Panc1 (cell line): ENCODE measurements around the gene EGFR. TPM values are rescaled to one million over a fixed set of nuclear protein-coding genes. Genes with fewer than 3 reads are reported as not detected.
A peak's percentile ranks its signal among the peaks of the same experiment; 100 is the strongest.

Source experiments
- ATAC-seq: fragments of 200-7000 bp; cut with Tn5 transposase; 2 replicates; pipeline ENCODE4 v1.9.1; 2020; ENCODE audit warnings: mild to moderate bottlenecking, moderate library complexity
- BruUV-seq: library from RNA; stranded (reverse); fragments of 400-500 nt; replicated peaks from 2 replicates; lab custom pipeline; 2021; lab: Mats Ljungman, UMichigan
- CTCF ChIA-PET: fragments of 300-600 bp; sonication (Branson Sonifier 250); formaldehyde crosslinking; loops from one replicate; lab custom pipeline; 2022; ENCODE audit warnings: antibody characterized with exemption; lab: Charles Lee
- POLR2A ChIA-PET: fragments of 300-600 bp; sonication (Branson Sonifier 250); formaldehyde crosslinking; loops from one replicate; lab custom pipeline; 2022; ENCODE audit warnings: antibody characterized with exemption; lab: Charles Lee
- DNase-seq: peaks from one replicate; pipeline ENCODE4 v3.0.0-alpha.2; 2010; ENCODE audit warnings: low read depth, low spot score
- H3K27ac ChIP-seq: 2 replicates; pipeline ENCODE4 v1.5.1; 2011; ENCODE audit warnings: mild to moderate bottlenecking, low read length, inconsistent platforms
- H3K27me3 ChIP-seq: fragments of 200-500 bp; sonication (Bioruptor generic); 2 replicates; pipeline ENCODE4 v1.6.0; 2014; ENCODE audit warnings: low read length, inconsistent platforms; ENCODE audit not compliant: control insufficient read depth, insufficient read depth
- H3K36me3 ChIP-seq: fragments of 200-500 bp; sonication (Bioruptor generic); 2 replicates; pipeline ENCODE4 v1.5.1; 2014; ENCODE audit warnings: inconsistent platforms, mild to moderate bottlenecking, low read length, moderate library complexity; ENCODE audit not compliant: control insufficient read depth, insufficient read depth
- H3K4me1 ChIP-seq: 2 replicates; pipeline ENCODE4 v1.5.1; 2011; ENCODE audit warnings: inconsistent platforms, mild to moderate bottlenecking, low read length, moderate library complexity; ENCODE audit not compliant: control insufficient read depth, insufficient read depth
- H3K4me3 ChIP-seq, 2 experiments: 2 replicates each; pipeline ENCODE4 v1.5.1; 2011 to 2012; ENCODE audit warnings: low read depth in 2 of 2, low read length in 2 of 2, mild to moderate bottlenecking in 2 of 2, inconsistent platforms in 1 of 2, moderate library complexity in 1 of 2
- H3K9me3 ChIP-seq: fragments of 200-500 bp; sonication (Bioruptor generic); 2 replicates; pipeline ENCODE4 v1.5.1; 2014; ENCODE audit warnings: low read depth, mild to moderate bottlenecking, inconsistent platforms, low read length, moderate library complexity; ENCODE audit not compliant: control insufficient read depth, insufficient read depth
- POLR2AphosphoS5 ChIP-seq: IDR thresholded peaks from 2 replicates; pipeline ENCODE4 v1.6.1; 2012; ENCODE audit warnings: mild to moderate bottlenecking, low read depth, low read length, moderate library complexity
- REST ChIP-seq, 2 experiments: IDR thresholded peaks; 2 replicates each; pipeline ENCODE4 v1.6.1; 2011 to 2012; ENCODE audit warnings: low read depth in 2 of 2, control low read depth in 1 of 2, low read length in 1 of 2, mild to moderate bottlenecking in 1 of 2, moderate library complexity in 1 of 2; ENCODE audit not compliant: insufficient read depth in 1 of 2
- SIN3A ChIP-seq: IDR thresholded peaks from 2 replicates; pipeline ENCODE4 v1.6.1; 2012; ENCODE audit warnings: low read depth, mild to moderate bottlenecking, low read length, moderate library complexity, borderline replicate concordance; ENCODE audit not compliant: insufficient read depth
- TCF7L2 ChIP-seq: IDR thresholded peaks from 2 replicates; pipeline ENCODE4 v1.6.1; 2011; ENCODE audit warnings: mild to moderate bottlenecking, low read depth, low read length, inconsistent platforms
- in situ Hi-C: cut with HindIII; loops from 2 replicates; pipeline ENCODE4 v1.10.0; 2016; ENCODE audit warnings: low sequenced_read_pairs, low pct_unique_long_range_greater_than_20kb
- intact Hi-C: fragments of 100-400 bp; cut with micrococcal nuclease; formaldehyde crosslinking; loops from one replicate; pipeline ENCODE4 v1.10.0; 2022; ENCODE audit not compliant: unreplicated experiment
- total RNA-seq: library from RNA; stranded (reverse); gene quantifications from one replicate; pipeline ENCODE4 v1.2.1, GENCODE V29; 2021; ENCODE audit not compliant: unreplicated experiment
- TF ChIP-seq, protein P1 (sequence below): fragments of 450-650 bp; IDR thresholded peaks from 2 replicates; pipeline ENCODE4 v1.5.1; 2017; ENCODE audit warnings: mild to moderate bottlenecking

EGFR gene
- total RNA-seq, 1 experiment from 2014 or later = 156 TPM

DNA sequence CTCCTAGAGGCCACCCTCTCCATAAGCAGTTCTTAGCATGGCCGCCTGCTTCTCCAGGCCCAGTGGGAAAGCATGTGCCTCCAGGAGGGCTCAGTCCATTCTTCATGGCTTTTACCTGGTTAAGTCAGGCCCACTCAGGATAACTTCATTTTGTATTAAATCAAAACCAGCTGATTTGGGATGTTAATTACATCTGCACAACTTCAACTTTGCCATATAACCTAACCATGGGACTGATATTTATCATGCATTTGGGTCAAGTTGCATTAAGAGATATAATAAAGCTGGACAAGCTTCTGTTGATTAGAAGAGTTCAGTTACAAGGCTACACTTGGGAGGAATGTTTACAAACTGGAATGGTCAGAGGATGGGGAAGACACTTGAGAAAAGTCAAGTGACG, 65.5 kb downstream of the EGFR start:
- ChIA-PET CTCF (no interaction called here), POLR2A (interaction anchor here (0.6 kb wide), 1 partner anchor 58 kb away, joined by 3 read pairs; no protein-coding TSS in a partner anchor)
- Histone ChIP-seq H3K36me3 (no peaks in the 10 kb centered on the region), H3K4me3 (no peak overlapping the region), H3K27me3 (no peaks in the 10 kb centered on the region), H3K4me1 (peaks cover 88% of the 10 kb centered on the region), H3K9me3 (no peaks in the 10 kb centered on the region), H3K27ac (peak overlapping the region; percentile 5)
- ATAC-seq = no peak
- no TSS peak for BruUV-seq
- intact Hi-C loops (no loop called here), in situ Hi-C loops (no loop called here)
- TF ChIP-seq, protein P1, sequence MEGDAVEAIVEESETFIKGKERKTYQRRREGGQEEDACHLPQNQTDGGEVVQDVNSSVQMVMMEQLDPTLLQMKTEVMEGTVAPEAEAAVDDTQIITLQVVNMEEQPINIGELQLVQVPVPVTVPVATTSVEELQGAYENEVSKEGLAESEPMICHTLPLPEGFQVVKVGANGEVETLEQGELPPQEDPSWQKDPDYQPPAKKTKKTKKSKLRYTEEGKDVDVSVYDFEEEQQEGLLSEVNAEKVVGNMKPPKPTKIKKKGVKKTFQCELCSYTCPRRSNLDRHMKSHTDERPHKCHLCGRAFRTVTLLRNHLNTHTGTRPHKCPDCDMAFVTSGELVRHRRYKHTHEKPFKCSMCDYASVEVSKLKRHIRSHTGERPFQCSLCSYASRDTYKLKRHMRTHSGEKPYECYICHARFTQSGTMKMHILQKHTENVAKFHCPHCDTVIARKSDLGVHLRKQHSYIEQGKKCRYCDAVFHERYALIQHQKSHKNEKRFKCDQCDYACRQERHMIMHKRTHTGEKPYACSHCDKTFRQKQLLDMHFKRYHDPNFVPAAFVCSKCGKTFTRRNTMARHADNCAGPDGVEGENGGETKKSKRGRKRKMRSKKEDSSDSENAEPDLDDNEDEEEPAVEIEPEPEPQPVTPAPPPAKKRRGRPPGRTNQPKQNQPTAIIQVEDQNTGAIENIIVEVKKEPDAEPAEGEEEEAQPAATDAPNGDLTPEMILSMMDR = no peak
- TF ChIP-seq POLR2AphosphoS5 = no peak
- no peak for TF ChIP-seq TCF7L2
- no peak for TF ChIP-seq REST (IDR thresholded peaks at IDR 0.05; ENCODE audit: insufficient read depth in 1 of 2, low read depth in 2 of 2, low read length in 1 of 2)
- TF ChIP-seq SIN3A = no peak
- DNase-seq = no peak

DNA sequence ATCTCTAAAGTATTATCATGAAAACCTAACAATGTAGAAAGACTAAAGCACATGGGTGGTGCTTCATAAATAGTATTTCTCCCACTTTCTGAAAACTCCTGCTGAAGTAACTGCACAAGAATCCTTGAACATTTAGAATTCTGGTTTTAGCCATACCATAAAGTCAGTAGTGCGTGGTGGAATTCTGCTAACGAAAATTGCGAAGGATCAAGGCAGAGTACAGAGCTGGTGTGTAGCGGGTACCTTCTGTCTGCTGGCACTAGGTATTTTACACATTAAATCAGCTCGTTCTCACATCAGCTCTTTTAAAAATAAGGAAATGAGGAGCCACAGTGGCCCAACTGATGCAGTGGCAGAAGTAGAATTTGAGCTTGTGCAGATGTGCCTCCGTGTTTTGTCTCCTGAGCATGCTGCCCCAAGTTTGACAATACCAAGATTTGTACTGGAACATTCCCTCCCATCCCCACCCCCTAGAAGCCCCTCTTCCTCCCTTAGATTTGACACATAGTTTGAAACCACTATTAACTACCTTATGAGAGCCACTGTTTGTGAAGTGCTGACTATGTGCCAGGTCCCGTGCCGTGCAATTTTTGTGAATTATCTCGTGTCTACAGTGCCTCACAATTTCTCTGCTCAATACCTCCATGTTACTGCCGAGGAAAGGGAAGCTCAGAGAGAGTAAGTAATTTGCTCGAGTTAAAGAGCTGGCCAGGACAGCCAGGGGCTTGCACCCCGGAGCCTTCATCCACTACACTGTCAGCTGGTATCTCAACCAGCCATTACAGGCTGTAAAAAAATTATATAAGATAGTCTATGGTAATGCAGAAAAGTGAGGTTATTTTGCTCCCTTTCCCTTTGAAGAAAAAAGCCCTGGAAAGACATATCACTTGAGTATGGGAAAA, 66.9 kb downstream of the EGFR start:
- ATAC-seq (peak; percentile 23), DNase-seq (no peak)
- Histone ChIP-seq H3K27me3 (no peaks in the 10 kb centered on the region), H3K4me1 (peaks cover 78% of the 10 kb centered on the region), H3K4me3 (peak overlapping the region; percentile 11 to 12; a peak in 2 of 4 replicates), H3K36me3 (no peaks in the 10 kb centered on the region), H3K27ac (peak overlapping the region; percentile 85), H3K9me3 (no peaks in the 10 kb centered on the region)
- ChIA-PET POLR2A (interaction anchor here (0.5 to 0.8 kb wide), 4 partner anchors 29 to 49 kb away, joined by 3 to 5 read pairs (median 4); no protein-coding TSS in a partner anchor), CTCF (no interaction called here)
- BruUV-seq = no TSS peak
- in situ Hi-C loops = no loop called here
- TF ChIP-seq REST (IDR thresholded peaks at IDR 0.05; ENCODE audit: insufficient read depth in 1 of 2, low read depth in 2 of 2, low read length in 1 of 2) (no peak), TCF7L2 (no peak), SIN3A (no peak), POLR2AphosphoS5 (no peak)
- TF ChIP-seq, protein P1 = no peak
- intact Hi-C loops = no loop called here
